Measurements from ENCODE around the gene PCBP3. TPM values are rescaled to one million over a fixed set of nuclear protein-coding genes. Genes with fewer than 3 reads are reported as not detected.
"Not testable (repeated sequence)": the region's sequence is repeated elsewhere in the genome, so short reads cannot be mapped to it uniquely, and the experiment has no call there.

PCBP3 gene
- total RNA-seq, 2 experiments from 2014 or later: 1.3 to 2.2 TPM

DNA sequence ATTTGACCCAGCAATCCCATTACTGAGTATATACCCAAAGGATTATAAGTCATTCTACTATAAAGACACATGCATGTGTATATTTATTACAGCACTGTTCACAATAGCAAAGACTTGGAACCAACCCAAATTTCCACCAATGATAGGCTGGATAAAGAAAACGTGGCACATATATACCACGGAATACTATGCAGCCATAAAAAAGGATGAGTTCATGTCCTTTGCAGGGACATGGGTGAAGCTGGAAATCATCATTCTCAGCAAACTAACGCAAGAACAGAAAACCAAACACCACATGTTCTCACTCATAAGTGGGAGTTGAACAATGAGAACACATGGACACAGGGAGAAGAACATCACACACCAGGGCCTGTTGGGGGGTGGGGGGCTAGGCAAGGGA is 165.1 kb downstream of the PCBP3 start:
- CTCF ChIA-PET; ATAC-seq; H3K4me3 Mint-ChIP-seq; H3K36me3 Mint-ChIP-seq; DNase-seq; H3K4me1 Mint-ChIP-seq; H3K27ac Mint-ChIP-seq; H3K9me3 Mint-ChIP-seq (ENCODE audit: low read depth): not testable (repeated sequence)
- H3K27me3 Mint-ChIP-seq: peaks cover 31% of the 10 kb centered on the region

GRCh38 chr21:45809421-45809820 is 165.9 kb downstream of the PCBP3 start:
- Mint-ChIP-seq H3K4me3 (no peak overlapping the region), H3K4me1 (no peaks in the 10 kb centered on the region), H3K27me3 (peaks cover 31% of the 10 kb centered on the region), H3K9me3 (ENCODE audit: low read depth) (peaks cover 8% of the 10 kb centered on the region), H3K36me3 (peaks cover 2% of the 10 kb centered on the region), H3K27ac (no peak overlapping the region)
- CTCF ChIA-PET: no interaction called here
- DNase-seq (peak; percentile 22), ATAC-seq (no peak)

DNA sequence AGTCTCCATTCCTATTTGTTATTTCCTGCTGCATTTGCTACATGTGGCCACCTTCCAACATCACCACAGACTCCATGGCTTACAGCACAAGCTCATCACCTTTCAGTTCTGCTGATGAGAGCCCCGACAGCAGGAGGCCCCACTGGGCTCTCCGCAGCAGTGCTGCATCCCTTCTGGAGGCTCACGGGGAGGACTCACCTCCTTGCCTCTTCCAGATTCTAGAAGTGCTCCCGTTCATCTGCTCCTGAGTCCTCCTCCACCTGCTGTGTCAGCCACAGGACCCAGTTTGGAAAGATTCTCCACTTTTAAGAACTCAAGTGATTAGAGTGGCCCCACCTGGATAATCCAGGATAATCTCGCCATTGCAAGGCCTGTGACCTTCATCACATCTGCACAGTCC is 167.6 kb downstream of the PCBP3 start:
- Mint-ChIP-seq H3K4me3 (no peak overlapping the region), H3K36me3 (peaks cover 2% of the 10 kb centered on the region), H3K4me1 (no peaks in the 10 kb centered on the region), H3K27ac (no peak overlapping the region), H3K9me3 (ENCODE audit: low read depth) (peaks cover 8% of the 10 kb centered on the region), H3K27me3 (peaks cover 31% of the 10 kb centered on the region)
- CTCF ChIA-PET: no interaction called here
- DNase-seq (no peak), ATAC-seq (no peak)

DNA sequence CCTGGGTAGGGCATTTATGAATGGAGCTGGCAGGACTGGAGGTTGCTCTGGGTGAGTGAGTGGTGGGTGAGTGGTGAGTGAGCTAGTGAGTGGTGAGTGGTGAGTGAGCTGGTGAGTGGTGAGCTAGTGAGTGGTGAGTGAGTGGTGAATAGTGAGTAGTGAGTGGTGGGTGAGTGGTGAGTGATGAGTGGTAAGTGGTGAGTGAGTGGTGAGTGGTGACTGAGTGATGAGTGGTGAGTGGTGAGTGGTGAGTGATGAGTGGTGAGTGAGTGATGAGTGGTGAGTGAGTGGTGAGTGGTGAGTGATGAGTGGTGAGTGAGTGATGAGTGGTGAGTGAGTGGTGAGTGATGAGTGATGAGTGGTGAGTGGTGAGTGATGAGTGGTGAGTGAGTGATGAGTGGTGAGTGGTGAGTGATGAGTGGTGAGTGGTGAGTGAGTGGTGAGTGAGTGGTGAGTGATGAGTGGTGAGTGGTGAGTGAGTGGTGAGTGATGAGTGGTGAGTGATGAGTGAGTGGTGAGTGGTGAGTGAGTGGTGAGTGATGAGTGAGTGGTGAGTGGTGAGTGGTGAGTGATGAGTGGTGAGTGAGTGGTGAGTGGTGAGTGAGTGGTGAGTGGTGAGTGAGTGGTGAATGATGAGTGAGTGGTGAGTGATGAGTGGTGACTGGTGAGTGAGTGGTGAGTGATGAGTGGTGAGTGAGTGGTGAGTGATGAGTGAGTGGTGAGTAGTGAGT is 170.8 kb downstream of the PCBP3 start:
- Mint-ChIP-seq H3K27me3 (peaks cover 19% of the 10 kb centered on the region), H3K4me1 (peaks cover 16% of the 10 kb centered on the region)
- ATAC-seq; H3K36me3 Mint-ChIP-seq; H3K4me3 Mint-ChIP-seq; H3K27ac Mint-ChIP-seq; H3K9me3 Mint-ChIP-seq (ENCODE audit: low read depth): not testable (repeated sequence)
- CTCF ChIA-PET: interaction anchor here (0.6 kb wide), 1 partner anchor 222 kb away, joined by 3 read pairs; no protein-coding TSS in a partner anchor
- DNase-seq: peak; percentile 36

- H3K4me3 Mint-ChIP-seq; H3K9me3 Mint-ChIP-seq (ENCODE audit: low read depth); H3K36me3 Mint-ChIP-seq; ATAC-seq; CTCF ChIA-PET; H3K27ac Mint-ChIP-seq: not testable (repeated sequence)
- peaks cover 14% of the 10 kb centered on the region for H3K27me3 Mint-ChIP-seq
- peaks cover 30% of the 10 kb centered on the region for H3K4me1 Mint-ChIP-seq
- DNase-seq: peak; percentile 39
Measured at GRCh38 chr21:45815781-45816180, 172.3 kb downstream of the PCBP3 start.

- H3K27ac Mint-ChIP-seq: no peak overlapping the region
- peaks cover 6% of the 10 kb centered on the region for H3K9me3 Mint-ChIP-seq (ENCODE audit: low read depth)
- peaks cover 35% of the 10 kb centered on the region for H3K4me1 Mint-ChIP-seq
- no peak overlapping the region for H3K4me3 Mint-ChIP-seq
- no peak for ATAC-seq
- peak; percentile 21 for DNase-seq
- H3K27me3 Mint-ChIP-seq: peaks cover 11% of the 10 kb centered on the region
- peaks cover 4% of the 10 kb centered on the region for H3K36me3 Mint-ChIP-seq
- CTCF ChIA-PET: interaction anchor here (1.1 to 1.3 kb wide), 2 partner anchors 377 to 678 kb away, joined by 3 read pairs; no protein-coding TSS in a partner anchor
Measured at GRCh38 chr21:45816794-45817193, 173.3 kb downstream of the PCBP3 start.

- H3K36me3 Mint-ChIP-seq: peaks cover 4% of the 10 kb centered on the region
- peaks cover 6% of the 10 kb centered on the region for H3K9me3 Mint-ChIP-seq (ENCODE audit: low read depth)
- H3K27me3 Mint-ChIP-seq: peaks cover 14% of the 10 kb centered on the region
- no peak for ATAC-seq
- no peak overlapping the region for H3K4me3 Mint-ChIP-seq
- H3K27ac Mint-ChIP-seq: no peak overlapping the region
- CTCF ChIA-PET: interaction anchor here (1.1 to 1.7 kb wide), 4 partner anchors 202 to 679 kb away, joined by 3 to 7 read pairs (median 4); no protein-coding TSS in a partner anchor
- H3K4me1 Mint-ChIP-seq: peaks cover 36% of the 10 kb centered on the region
- peak; percentile 34 for DNase-seq
Measured at GRCh38 chr21:45817345-45817744, 173.8 kb downstream of the PCBP3 start.

GRCh38 chr21:45818276-45818903 is 174.9 kb downstream of the PCBP3 start:
- peaks cover 4% of the 10 kb centered on the region for H3K36me3 Mint-ChIP-seq
- DNase-seq: peak; percentile 68
- H3K9me3 Mint-ChIP-seq (ENCODE audit: low read depth): no peaks in the 10 kb centered on the region
- CTCF ChIA-PET: interaction anchor here (0.6 to 3.0 kb wide), 7 partner anchors 159 to 680 kb away, joined by 3 to 10 read pairs (median 5); no protein-coding TSS in a partner anchor
- H3K4me3 Mint-ChIP-seq: peak overlapping the region; percentile 21
- peaks cover 17% of the 10 kb centered on the region for H3K27me3 Mint-ChIP-seq
- peak; percentile 63 for ATAC-seq
- peak overlapping the region; percentile 87 for H3K27ac Mint-ChIP-seq
- peaks cover 36% of the 10 kb centered on the region for H3K4me1 Mint-ChIP-seq

GRCh38 chr21:45818904-45819285 is 175.4 kb downstream of the PCBP3 start:
- DNase-seq (peak; percentile 91), ATAC-seq (peak; percentile 84)
- CTCF ChIA-PET: interaction anchor here (0.9 to 3.0 kb wide), 7 partner anchors 223 to 681 kb away, joined by 3 to 10 read pairs (median 6); no protein-coding TSS in a partner anchor
- Mint-ChIP-seq H3K9me3 (ENCODE audit: low read depth) (no peaks in the 10 kb centered on the region), H3K4me1 (peaks cover 36% of the 10 kb centered on the region), H3K36me3 (peaks cover 2% of the 10 kb centered on the region), H3K27ac (peak overlapping the region; percentile 87), H3K4me3 (peak overlapping the region; percentile 21), H3K27me3 (peaks cover 18% of the 10 kb centered on the region)

DNA sequence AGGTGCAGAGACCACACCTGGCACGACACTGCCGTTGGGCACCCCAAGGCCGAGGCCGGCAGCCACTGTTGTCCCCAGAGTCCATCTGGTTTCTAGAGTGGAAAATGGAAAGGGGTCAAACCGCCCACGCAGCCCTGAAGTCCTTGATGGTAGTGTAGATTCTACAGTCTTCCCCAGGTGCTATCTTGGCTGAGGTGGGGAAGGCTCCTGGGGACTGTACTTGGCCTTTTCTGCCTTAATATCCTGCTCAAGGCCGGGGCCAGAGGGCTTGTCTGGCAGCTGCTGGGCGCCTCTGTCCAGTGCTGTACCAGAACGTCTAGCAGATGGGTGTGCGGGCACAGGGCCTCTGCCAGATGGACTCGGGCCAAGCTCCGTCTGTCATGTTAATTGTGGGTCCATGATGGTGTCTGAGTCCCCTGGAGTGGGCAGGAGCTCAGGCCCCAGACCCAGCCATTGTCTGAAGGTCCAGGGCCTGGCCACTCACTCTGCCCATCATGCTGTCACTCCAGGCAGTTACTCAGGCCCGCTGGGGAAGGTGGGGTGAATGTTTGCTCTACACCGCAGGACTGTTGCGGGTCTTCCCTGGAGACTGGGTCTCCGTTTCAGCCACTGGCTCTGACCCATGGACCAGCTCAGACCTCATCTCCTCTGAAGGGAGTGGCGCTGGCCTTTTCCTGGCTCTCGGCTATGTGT is 176.1 kb downstream of the PCBP3 start:
- DNase-seq: peak; percentile 41
- Mint-ChIP-seq H3K4me1 (peaks cover 36% of the 10 kb centered on the region), H3K4me3 (no peak overlapping the region), H3K36me3 (peaks cover 2% of the 10 kb centered on the region), H3K27me3 (peaks cover 23% of the 10 kb centered on the region), H3K27ac (peak overlapping the region; percentile 87), H3K9me3 (ENCODE audit: low read depth) (no peaks in the 10 kb centered on the region)
- CTCF ChIA-PET: interaction anchor here (0.6 to 3.0 kb wide), 10 partner anchors 18 to 682 kb away, joined by 3 to 10 read pairs (median 3); no protein-coding TSS in a partner anchor
- no peak for ATAC-seq

- Mint-ChIP-seq H3K9me3 (ENCODE audit: low read depth) (no peaks in the 10 kb centered on the region), H3K4me3 (no peak overlapping the region), H3K4me1 (peaks cover 36% of the 10 kb centered on the region), H3K27ac (no peak overlapping the region), H3K36me3 (peaks cover 2% of the 10 kb centered on the region), H3K27me3 (peaks cover 28% of the 10 kb centered on the region)
- peak; percentile 60 for ATAC-seq
- DNase-seq: peak; percentile 85
- CTCF ChIA-PET: interaction anchor here (0.6 to 3.0 kb wide), 12 partner anchors 17 to 682 kb away, joined by 3 to 10 read pairs (median 4); no protein-coding TSS in a partner anchor
Measured at GRCh38 chr21:45820171-45821091, 176.9 kb downstream of the PCBP3 start.

GRCh38 chr21:45821315-45821962 is 177.9 kb downstream of the PCBP3 start:
- CTCF ChIA-PET: interaction anchor here (0.9 to 3.0 kb wide), 6 partner anchors 58 to 681 kb away, joined by 3 to 10 read pairs (median 5); no protein-coding TSS in a partner anchor

More at GRCh38 chr21:45821315-45821962, 177.9 kb downstream of the PCBP3 start:
- Mint-ChIP-seq H3K9me3 (ENCODE audit: low read depth) (no peaks in the 10 kb centered on the region), H3K36me3 (peaks cover 2% of the 10 kb centered on the region), H3K27ac (no peak overlapping the region), H3K27me3 (peaks cover 30% of the 10 kb centered on the region), H3K4me3 (no peak overlapping the region), H3K4me1 (peaks cover 36% of the 10 kb centered on the region)
- ATAC-seq (no peak), DNase-seq (peak; percentile 38)
